Subcutaneous adipose tissue (tissue), 4 donors: ENCODE measurements around the gene LRRC15. TPM values are rescaled to one million over a fixed set of nuclear protein-coding genes. Genes with fewer than 3 reads are reported as not detected.

Experiments used
- CTCF ChIP-seq: fragments of 450-650 bp; IDR thresholded peaks from one replicate; pipeline ENCODE4 v1.5.1; 2016; ENCODE audit warnings: low read depth, mild to moderate bottlenecking, control low read depth, antibody characterized with exemption, moderate library complexity
- total RNA-seq, 4 donors: library from RNA; depleted of rRNA; stranded (reverse); fragments of >200 nt; gene quantifications; one replicate each; pipeline ENCODE4 v1.1.0, GENCODE V29; 2016

LRRC15 gene
- total RNA-seq, 4 donors from 2014 or later, result under 0.01 to 0.22 TPM; not detected in 2

- no peak for TF ChIP-seq CTCF
These were observed 23.0 kb upstream of the LRRC15 start for GRCh38 chr3:194392576-194392975.

GRCh38 chr3:194390835-194391234, 21.3 kb upstream of the LRRC15 start:
- no peak for TF ChIP-seq CTCF

- TF ChIP-seq CTCF, result no peak
These were observed 19.7 kb upstream of the LRRC15 start for GRCh38 chr3:194389269-194389668.

- no peak for TF ChIP-seq CTCF
These were observed 18.4 kb upstream of the LRRC15 start for GRCh38 chr3:194387926-194388418.

- TF ChIP-seq CTCF, result no peak
These were observed 17.7 kb upstream of the LRRC15 start for GRCh38 chr3:194387276-194387675.

GRCh38 chr3:194386648-194387047, 17.1 kb upstream of the LRRC15 start:
- TF ChIP-seq CTCF, result no peak

- TF ChIP-seq CTCF, result no peak
These were observed 16.5 kb upstream of the LRRC15 start for GRCh38 chr3:194386066-194386465.
